Osteoblast (primary cell): ENCODE measurements around the gene TSPAN5. TPM values are rescaled to one million over a fixed set of nuclear protein-coding genes. Genes with fewer than 3 reads are reported as not detected.

ENCODE experiments used
- DNase-seq: peaks from one replicate; pipeline ENCODE4 v3.0.0; 2011; ENCODE audit warnings: low spot score, mixed read lengths; ENCODE audit not compliant: insufficient read length; ENCODE audit errors: missing footprints
- H2AFZ ChIP-seq: 2 replicates; pipeline ENCODE4 v1.6.0; 2011; ENCODE audit warnings: mild to moderate bottlenecking, low read length
- H3K27ac ChIP-seq: 2 replicates; pipeline ENCODE4 v1.5.1; 2011; ENCODE audit warnings: mild to moderate bottlenecking, low read depth, low read length, moderate library complexity
- H3K27me3 ChIP-seq: 2 replicates; pipeline ENCODE4 v1.6.0; 2012; ENCODE audit warnings: mild to moderate bottlenecking, control low read depth, inconsistent platforms, low read length, moderate library complexity; ENCODE audit not compliant: insufficient read depth
- H3K36me3 ChIP-seq: 2 replicates; pipeline ENCODE4 v1.5.1; 2011; ENCODE audit warnings: mild to moderate bottlenecking, low read length, control low read depth, moderate library complexity; ENCODE audit not compliant: insufficient read depth
- H3K4me1 ChIP-seq: 2 replicates; pipeline ENCODE4 v1.5.1; 2011; ENCODE audit warnings: mild to moderate bottlenecking, low read length, control low read depth, moderate library complexity; ENCODE audit not compliant: insufficient read depth
- H3K4me2 ChIP-seq: 2 replicates; pipeline ENCODE4 v1.6.0; 2011; ENCODE audit warnings: mild to moderate bottlenecking, low read length; ENCODE audit not compliant: insufficient read depth
- H3K4me3 ChIP-seq: fragments of 200-600 bp; sonication (generic); 3 replicates; pipeline ENCODE4 v1.5.1; 2012; ENCODE audit warnings: mild to moderate bottlenecking, low read length, inconsistent platforms; ENCODE audit not compliant: insufficient read depth
- H3K79me2 ChIP-seq: 2 replicates; pipeline ENCODE4 v1.6.0; 2012; ENCODE audit warnings: mild to moderate bottlenecking, low read length, control low read depth, inconsistent platforms; ENCODE audit not compliant: insufficient read depth
- H3K9me3 ChIP-seq: 2 replicates; pipeline ENCODE4 v1.5.1; 2011; ENCODE audit warnings: low read depth, low read length, control low read depth
- H4K20me1 ChIP-seq: 2 replicates; pipeline ENCODE4 v1.6.0; 2012; ENCODE audit warnings: mild to moderate bottlenecking, low read length, control low read depth; ENCODE audit not compliant: insufficient read depth
- CTCF ChIP-seq: IDR thresholded peaks from 2 replicates; pipeline ENCODE4 v1.5.1; 2011; ENCODE audit warnings: mild to moderate bottlenecking, low read depth, low read length, moderate library complexity; ENCODE audit errors: extremely low read depth
- total RNA-seq: library from RNA; depleted of rRNA; stranded (reverse); fragments of >200 nt; gene quantifications from 2 replicates; pipeline ENCODE4 v1.2.3, GENCODE V29; 2012

The TSPAN5 gene
- total RNA-seq, 1 donor: 36.9 TPM

- H3K4me3 ChIP-seq: no peak overlapping the region
- no peak for DNase-seq
- no peaks in the 10 kb centered on the region for H3K4me1 ChIP-seq
- H3K27ac ChIP-seq: no peak overlapping the region
- H2AFZ ChIP-seq: no peak overlapping the region
- H3K79me2 ChIP-seq: no peaks in the 10 kb centered on the region
- no peak for TF ChIP-seq CTCF
- no peaks in the 10 kb centered on the region for H3K9me3 ChIP-seq
- no peaks in the 10 kb centered on the region for H3K36me3 ChIP-seq
- no peaks in the 10 kb centered on the region for H3K27me3 ChIP-seq
- H4K20me1 ChIP-seq: no peaks in the 10 kb centered on the region
- H3K4me2 ChIP-seq: no peak overlapping the region
These were observed 42.2 kb upstream of the TSPAN5 start for GRCh38 chr4:98700656-98701055.

GRCh38 chr4:98694076-98694475 is 35.7 kb upstream of the TSPAN5 start:
- Histone ChIP-seq H4K20me1 (no peaks in the 10 kb centered on the region), H3K27me3 (no peaks in the 10 kb centered on the region), H3K4me2 (no peak overlapping the region), H3K36me3 (no peaks in the 10 kb centered on the region), H3K9me3 (no peaks in the 10 kb centered on the region), H3K4me3 (no peak overlapping the region), H3K79me2 (no peaks in the 10 kb centered on the region), H2AFZ (no peak overlapping the region), H3K27ac (no peak overlapping the region), H3K4me1 (peaks cover 2% of the 10 kb centered on the region)
- no peak for TF ChIP-seq CTCF
- DNase-seq: no peak

- Histone ChIP-seq H3K27ac (no peak overlapping the region), H3K4me2 (no peak overlapping the region), H3K4me1 (peaks cover 18% of the 10 kb centered on the region), H3K9me3 (no peaks in the 10 kb centered on the region), H3K36me3 (no peaks in the 10 kb centered on the region), H3K4me3 (no peak overlapping the region), H3K27me3 (no peaks in the 10 kb centered on the region), H4K20me1 (no peaks in the 10 kb centered on the region), H3K79me2 (no peaks in the 10 kb centered on the region), H2AFZ (no peak overlapping the region)
- DNase-seq: no peak
- TF ChIP-seq CTCF: no peak
These were observed 34.0 kb upstream of the TSPAN5 start for GRCh38 chr4:98692411-98692810.

- H3K9me3 ChIP-seq: no peaks in the 10 kb centered on the region
- no peak overlapping the region for H3K4me3 ChIP-seq
- no peak overlapping the region for H3K27ac ChIP-seq
- no peak overlapping the region for H2AFZ ChIP-seq
- TF ChIP-seq CTCF: no peak
- DNase-seq: no peak
- H3K4me2 ChIP-seq: no peak overlapping the region
- H3K36me3 ChIP-seq: no peaks in the 10 kb centered on the region
- H3K27me3 ChIP-seq: no peaks in the 10 kb centered on the region
- H3K79me2 ChIP-seq: no peaks in the 10 kb centered on the region
- H3K4me1 ChIP-seq: peaks cover 18% of the 10 kb centered on the region
- H4K20me1 ChIP-seq: no peaks in the 10 kb centered on the region
These were observed 33.2 kb upstream of the TSPAN5 start for GRCh38 chr4:98691588-98691987.
